ENCODE results near the gene ZNF784.

The ZNF784 gene

GRCh38 chr19:55663846-55664536, 39.6 kb upstream of the ZNF784 start:
- no peak overlapping the region for H2AFZ ChIP-seq (ENCODE audit: low read depth, low read length)
- H3K9me3 ChIP-seq (ENCODE audit: low read length): no peaks in the 10 kb centered on the region
- H3K4me1 ChIP-seq (ENCODE audit: insufficient read depth, low read length): no peaks in the 10 kb centered on the region
- peaks cover 88% of the 10 kb centered on the region for H3K36me3 ChIP-seq (ENCODE audit: insufficient read depth, low read length)
- H3K27me3 ChIP-seq (ENCODE audit: insufficient read depth, low read length): no peaks in the 10 kb centered on the region
- no peak overlapping the region for H3K4me3 ChIP-seq (ENCODE audit: low read length)

GRCh38 chr19:55661826-55662225, 37.5 kb upstream of the ZNF784 start:
- Histone ChIP-seq H3K9me3 (ENCODE audit: low read length) (no peaks in the 10 kb centered on the region), H3K27me3 (ENCODE audit: insufficient read depth, low read length) (no peaks in the 10 kb centered on the region), H3K36me3 (ENCODE audit: insufficient read depth, low read length) (peaks cover 73% of the 10 kb centered on the region), H2AFZ (ENCODE audit: low read depth, low read length) (no peak overlapping the region), H3K4me3 (ENCODE audit: low read length) (no peak overlapping the region), H3K4me1 (ENCODE audit: insufficient read depth, low read length) (peaks cover 12% of the 10 kb centered on the region)

GRCh38 chr19:55660991-55661390, 36.6 kb upstream of the ZNF784 start:
- H3K9me3 ChIP-seq (ENCODE audit: low read length): no peaks in the 10 kb centered on the region
- H2AFZ ChIP-seq (ENCODE audit: low read depth, low read length): no peak overlapping the region
- peaks cover 65% of the 10 kb centered on the region for H3K36me3 ChIP-seq (ENCODE audit: insufficient read depth, low read length)
- peaks cover 20% of the 10 kb centered on the region for H3K4me1 ChIP-seq (ENCODE audit: insufficient read depth, low read length)
- H3K27me3 ChIP-seq (ENCODE audit: insufficient read depth, low read length): no peaks in the 10 kb centered on the region
- no peak overlapping the region for H3K4me3 ChIP-seq (ENCODE audit: low read length)

GRCh38 chr19:55660404-55660803, 36.0 kb upstream of the ZNF784 start:
- H3K4me1 ChIP-seq (ENCODE audit: insufficient read depth, low read length): peaks cover 25% of the 10 kb centered on the region
- H3K36me3 ChIP-seq (ENCODE audit: insufficient read depth, low read length): peaks cover 61% of the 10 kb centered on the region
- no peak overlapping the region for H2AFZ ChIP-seq (ENCODE audit: low read depth, low read length)
- no peak overlapping the region for H3K4me3 ChIP-seq (ENCODE audit: low read length)
- no peaks in the 10 kb centered on the region for H3K27me3 ChIP-seq (ENCODE audit: insufficient read depth, low read length)
- no peaks in the 10 kb centered on the region for H3K9me3 ChIP-seq (ENCODE audit: low read length)

GRCh38 chr19:55659822-55660221, 35.5 kb upstream of the ZNF784 start:
- H3K9me3 ChIP-seq (ENCODE audit: low read length): no peaks in the 10 kb centered on the region

GRCh38 chr19:55658846-55659459, 34.6 kb upstream of the ZNF784 start:
- Histone ChIP-seq H3K4me3 (ENCODE audit: low read length) (no peak overlapping the region), H3K9me3 (ENCODE audit: low read length) (no peaks in the 10 kb centered on the region)

More at GRCh38 chr19:55659822-55660221, 35.5 kb upstream of the ZNF784 start:
- H3K36me3 ChIP-seq (ENCODE audit: insufficient read depth, low read length): peaks cover 59% of the 10 kb centered on the region
- no peaks in the 10 kb centered on the region for H3K27me3 ChIP-seq (ENCODE audit: insufficient read depth, low read length)
- H3K4me3 ChIP-seq (ENCODE audit: low read length): no peak overlapping the region
- H2AFZ ChIP-seq (ENCODE audit: low read depth, low read length): no peak overlapping the region
- peaks cover 25% of the 10 kb centered on the region for H3K4me1 ChIP-seq (ENCODE audit: insufficient read depth, low read length)

GRCh38 chr19:55656988-55657747, 32.8 kb upstream of the ZNF784 start:
- Histone ChIP-seq H3K9me3 (ENCODE audit: low read length) (no peaks in the 10 kb centered on the region), H2AFZ (ENCODE audit: low read depth, low read length) (no peak overlapping the region), H3K4me1 (ENCODE audit: insufficient read depth, low read length) (peaks cover 25% of the 10 kb centered on the region), H3K4me3 (ENCODE audit: low read length) (peak overlapping the region; percentile 85), H3K27me3 (ENCODE audit: insufficient read depth, low read length) (no peaks in the 10 kb centered on the region), H3K36me3 (ENCODE audit: insufficient read depth, low read length) (peaks cover 35% of the 10 kb centered on the region)

More at GRCh38 chr19:55658846-55659459, 34.6 kb upstream of the ZNF784 start:
- peaks cover 51% of the 10 kb centered on the region for H3K36me3 ChIP-seq (ENCODE audit: insufficient read depth, low read length)
- no peak overlapping the region for H2AFZ ChIP-seq (ENCODE audit: low read depth, low read length)
- peaks cover 25% of the 10 kb centered on the region for H3K4me1 ChIP-seq (ENCODE audit: insufficient read depth, low read length)
- H3K27me3 ChIP-seq (ENCODE audit: insufficient read depth, low read length): no peaks in the 10 kb centered on the region

GRCh38 chr19:55656552-55656951, 32.2 kb upstream of the ZNF784 start:
- peak overlapping the region; percentile 85 for H3K4me3 ChIP-seq (ENCODE audit: low read length)
- peaks cover 25% of the 10 kb centered on the region for H3K4me1 ChIP-seq (ENCODE audit: insufficient read depth, low read length)
- no peaks in the 10 kb centered on the region for H3K9me3 ChIP-seq (ENCODE audit: low read length)

GRCh38 chr19:55655648-55656040, 31.3 kb upstream of the ZNF784 start:
- Histone ChIP-seq H3K9me3 (ENCODE audit: low read length) (no peaks in the 10 kb centered on the region), H3K36me3 (ENCODE audit: insufficient read depth, low read length) (peaks cover 28% of the 10 kb centered on the region), H3K27me3 (ENCODE audit: insufficient read depth, low read length) (no peaks in the 10 kb centered on the region), H3K4me1 (ENCODE audit: insufficient read depth, low read length) (peaks cover 25% of the 10 kb centered on the region), H2AFZ (ENCODE audit: low read depth, low read length) (no peak overlapping the region), H3K4me3 (ENCODE audit: low read length) (peak overlapping the region; percentile 85)

More at GRCh38 chr19:55656552-55656951, 32.2 kb upstream of the ZNF784 start:
- no peaks in the 10 kb centered on the region for H3K27me3 ChIP-seq (ENCODE audit: insufficient read depth, low read length)
- H2AFZ ChIP-seq (ENCODE audit: low read depth, low read length): no peak overlapping the region
- H3K36me3 ChIP-seq (ENCODE audit: insufficient read depth, low read length): peaks cover 33% of the 10 kb centered on the region

- Histone ChIP-seq H2AFZ (ENCODE audit: low read depth, low read length) (no peak within 1 kb of the TSS), H3K27me3 (ENCODE audit: insufficient read depth, low read length) (no peaks in the 10 kb centered on the region), H3K4me3 (ENCODE audit: low read length) (peak within 1 kb of the TSS; percentile 85), H3K36me3 (ENCODE audit: insufficient read depth, low read length) (peaks cover 23% of the 10 kb centered on the region), H3K9me3 (ENCODE audit: low read length) (no peaks in the 10 kb centered on the region), H3K4me1 (ENCODE audit: insufficient read depth, low read length) (peaks cover 25% of the 10 kb centered on the region)
These were observed 30.7 kb upstream of the ZNF784 start, which contains the start of gene U2AF2 for GRCh38 chr19:55654868-55655647. Gene U2AF2 (plus strand): TSS chr19:55655035. CDS start chr19:55655105, 70 bp downstream.

- Histone ChIP-seq H3K9me3 (ENCODE audit: low read length) (no peaks in the 10 kb centered on the region), H2AFZ (ENCODE audit: low read depth, low read length) (no peak overlapping the region), H3K4me3 (ENCODE audit: low read length) (peak overlapping the region; percentile 85), H3K36me3 (ENCODE audit: insufficient read depth, low read length) (peaks cover 18% of the 10 kb centered on the region), H3K4me1 (ENCODE audit: insufficient read depth, low read length) (peaks cover 25% of the 10 kb centered on the region), H3K27me3 (ENCODE audit: insufficient read depth, low read length) (no peaks in the 10 kb centered on the region)
These were observed 30.0 kb upstream of the ZNF784 start for GRCh38 chr19:55654323-55654867.

GRCh38 chr19:55653651-55654322, 29.4 kb upstream of the ZNF784 start:
- Histone ChIP-seq H3K4me3 (ENCODE audit: low read length) (peak overlapping the region; percentile 85), H2AFZ (ENCODE audit: low read depth, low read length) (no peak overlapping the region), H3K4me1 (ENCODE audit: insufficient read depth, low read length) (peaks cover 27% of the 10 kb centered on the region), H3K9me3 (ENCODE audit: low read length) (no peaks in the 10 kb centered on the region), H3K36me3 (ENCODE audit: insufficient read depth, low read length) (peaks cover 12% of the 10 kb centered on the region), H3K27me3 (ENCODE audit: insufficient read depth, low read length) (no peaks in the 10 kb centered on the region)
